Non-pigmented ciliary epithelial cell (primary cell): Measurements from ENCODE around the gene AMD1.
"Not testable (repeated sequence)": the region's sequence is repeated elsewhere in the genome, so short reads cannot be mapped to it uniquely, and the experiment has no call there.

Source experiments
- DNase-seq: peaks from one replicate; pipeline ENCODE4 v3.0.0-alpha.2; 2010; ENCODE audit warnings: low read depth

The AMD1 gene

GRCh38 chr6:110877569-110877968, 3.0 kb downstream of the AMD1 start:
- DNase-seq: no peak

- DNase-seq: no peak
Measured at GRCh38 chr6:110878751-110879522, 4.4 kb downstream of the AMD1 start.

- DNase-seq: no peak
Measured at GRCh38 chr6:110880651-110881050, 6.1 kb downstream of the AMD1 start.

- DNase-seq: no peak
Measured at GRCh38 chr6:110881546-110882273, 7.1 kb downstream of the AMD1 start.

GRCh38 chr6:110882274-110882619, 7.7 kb downstream of the AMD1 start:
- no peak for DNase-seq

GRCh38 chr6:110882824-110883554, 8.4 kb downstream of the AMD1 start:
- no peak for DNase-seq

- no peak for DNase-seq
Measured at GRCh38 chr6:110884321-110884720, 9.7 kb downstream of the AMD1 start.

- no peak for DNase-seq
Measured at GRCh38 chr6:110885526-110885925, 10.9 kb downstream of the AMD1 start.

GRCh38 chr6:110886555-110887167, 12.1 kb downstream of the AMD1 start:
- no peak for DNase-seq

- DNase-seq: no peak
Measured at GRCh38 chr6:110890288-110890687, 15.7 kb downstream of the AMD1 start.

GRCh38 chr6:110895907-110896608, 21.5 kb downstream of the AMD1 start:
- no peak for DNase-seq

- no peak for DNase-seq
Measured at GRCh38 chr6:110897433-110897832, 22.8 kb downstream of the AMD1 start.

- DNase-seq: no peak
Measured at GRCh38 chr6:110898111-110898510, 23.5 kb downstream of the AMD1 start.

- DNase-seq: no peak
Measured at GRCh38 chr6:110900028-110900598, 25.5 kb downstream of the AMD1 start.

GRCh38 chr6:110901601-110902000, 27.0 kb downstream of the AMD1 start:
- not testable (repeated sequence) for DNase-seq

GRCh38 chr6:110902091-110902490, 27.5 kb downstream of the AMD1 start:
- DNase-seq: no peak

GRCh38 chr6:110906273-110906672, 31.7 kb downstream of the AMD1 start:
- DNase-seq: not testable (repeated sequence)

- DNase-seq: no peak
Measured at GRCh38 chr6:110930781-110931180, 56.2 kb downstream of the AMD1 start.

GRCh38 chr6:110933912-110934311, 59.3 kb downstream of the AMD1 start:
- DNase-seq: no peak

- no peak for DNase-seq
Measured at GRCh38 chr6:110934381-110934898, 59.9 kb downstream of the AMD1 start.

GRCh38 chr6:110935171-110935570, 60.6 kb downstream of the AMD1 start:
- DNase-seq: no peak
